ENCODE measurements around the gene POU4F2. TPM values are rescaled to one million over a fixed set of nuclear protein-coding genes. Genes with fewer than 3 reads are reported as not detected.
A peak's percentile ranks its signal among the peaks of the same experiment; 100 is the strongest.

The POU4F2 gene
- total RNA-seq = not detected
- not detected for total RNA-seq (2013)
- 0 reads per million in 29 experiments for total RNA-seq

- 4% methylated on average over 74 of the region's 74 CpGs for WGBS (ENCODE audit: insufficient coverage)
- Mint-ChIP-seq H3K36me3 (peaks cover 3% of the 10 kb centered on the region), H3K27me3 (peaks cover 72 to 78% of the 10 kb centered on the region in 2 donors), H3K4me1 (peaks cover 21 to 22% (median 21%) of the 10 kb centered on the region in 3 donors), H3K4me3 (peak within 1 kb of the TSS; percentile 34 to 69 (median 52)), H3K27ac (no peak within 1 kb of the TSS), H3K9me3 (peaks cover 0 to 5% (median 4%) of the 10 kb centered on the region in 3 donors)
- CTCF ChIA-PET = interaction anchor here in 1 of 2 donors (0.6 kb wide), 1 partner anchor 296 kb away, joined by 3 read pairs; no protein-coding TSS in a partner anchor
- peak in 1 of 4 experiments; percentile 36 for ATAC-seq (replicated peaks in 1 of 4)
- Histone ChIP-seq H3K36me3 (ENCODE audit: control insufficient read depth in 2 of 2, extremely low read depth in 1 of 2, insufficient read depth in 1 of 2, low read length in 1 of 2) (no peaks in the 10 kb centered on the region), H3K27me3 (replicated peaks in 1 of 2; ENCODE audit: control insufficient read depth in 2 of 2, extremely low read depth in 1 of 2, insufficient read depth in 2 of 2, low read length in 1 of 2) (peaks cover 22 to 51% of the 10 kb centered on the region in 2 experiments), H3K27ac (ENCODE audit: low read length) (no peak within 1 kb of the TSS), H3K4me3 (ENCODE audit: control insufficient read depth in 1 of 2, extremely low read depth in 1 of 2, low read length in 1 of 2) (peak within 1 kb of the TSS in 1 of 2 donors; percentile 5), H3K9me3 (no peaks in the 10 kb centered on the region), H3K4me1 (ENCODE audit: control insufficient read depth in 1 of 2, extremely low read depth in 1 of 2, insufficient read depth in 2 of 2, low read length in 2 of 2) (peaks cover 0 to 25% of the 10 kb centered on the region in 2 experiments)
- DNase-seq = peak in 1 of 35 experiments; percentile 2
- POLR2A ChIA-PET = no interaction called here
Observed at GRCh38 chr4:146638786-146639505, at the start of gene POU4F2. POU4F2 (plus strand) TSS chr4:146638893; CDS start chr4:146639141, 248 bp downstream.

- Mint-ChIP-seq H3K4me1 (no peaks in the 10 kb centered on the region), H3K36me3 (no peaks in the 10 kb centered on the region), H3K27me3 (peaks cover 6 to 13% of the 10 kb centered on the region in 2 donors), H3K27ac (no peak overlapping the region), H3K4me3 (no peak overlapping the region), H3K9me3 (peaks cover 4 to 14% (median 12%) of the 10 kb centered on the region in 3 donors)
- H3K4me1 ChIP-seq (ENCODE audit: control insufficient read depth in 1 of 2, extremely low read depth in 1 of 2, insufficient read depth in 2 of 2, low read length in 2 of 2) = no peaks in the 10 kb centered on the region
- H3K4me3 ChIP-seq (ENCODE audit: control insufficient read depth in 1 of 2, extremely low read depth in 1 of 2, low read length in 1 of 2) = no peak overlapping the region
- DNase-seq (no peak), ATAC-seq (replicated peaks in 1 of 4) (no peak)
- no peaks in the 10 kb centered on the region for H3K27me3 ChIP-seq (replicated peaks in 1 of 2; ENCODE audit: control insufficient read depth in 2 of 2, extremely low read depth in 1 of 2, insufficient read depth in 2 of 2, low read length in 1 of 2)
- H3K9me3 ChIP-seq = no peaks in the 10 kb centered on the region
- ChIA-PET POLR2A (no interaction called here), CTCF (no interaction called here)
- 58% methylated on average over 2 of the region's 3 CpGs for WGBS (ENCODE audit: insufficient coverage)
- no peaks in the 10 kb centered on the region for H3K36me3 ChIP-seq (ENCODE audit: control insufficient read depth in 2 of 2, extremely low read depth in 1 of 2, insufficient read depth in 1 of 2, low read length in 1 of 2)
- H3K27ac ChIP-seq (ENCODE audit: low read length) = no peak overlapping the region
Observed at GRCh38 chr4:146590801-146591200, 47.9 kb upstream of the POU4F2 start.

GRCh38 chr4:146592019-146592418 is 46.7 kb upstream of the POU4F2 start:
- no peak for ATAC-seq (replicated peaks in 1 of 4)
- no peak overlapping the region for H3K4me3 Mint-ChIP-seq

GRCh38 chr4:146632770-146633470 is 5.8 kb upstream of the POU4F2 start:
- Mint-ChIP-seq H3K4me1 (peaks cover 6 to 7% (median 6%) of the 10 kb centered on the region in 3 donors), H3K4me3 (no peak overlapping the region), H3K27me3 (peaks cover 76 to 79% of the 10 kb centered on the region in 2 donors), H3K9me3 (peaks cover 0 to 9% (median 4%) of the 10 kb centered on the region in 3 donors), H3K36me3 (peaks cover 3% of the 10 kb centered on the region), H3K27ac (no peak overlapping the region)
- Histone ChIP-seq H3K4me1 (ENCODE audit: control insufficient read depth in 1 of 2, extremely low read depth in 1 of 2, insufficient read depth in 2 of 2, low read length in 2 of 2) (peaks cover 0 to under 1% of the 10 kb centered on the region in 2 experiments), H3K9me3 (no peaks in the 10 kb centered on the region), H3K4me3 (ENCODE audit: control insufficient read depth in 1 of 2, extremely low read depth in 1 of 2, low read length in 1 of 2) (no peak overlapping the region), H3K27ac (ENCODE audit: low read length) (no peak overlapping the region), H3K27me3 (replicated peaks in 1 of 2; ENCODE audit: control insufficient read depth in 2 of 2, extremely low read depth in 1 of 2, insufficient read depth in 2 of 2, low read length in 1 of 2) (peaks cover 12 to 30% of the 10 kb centered on the region in 2 experiments), H3K36me3 (ENCODE audit: control insufficient read depth in 2 of 2, extremely low read depth in 1 of 2, insufficient read depth in 1 of 2, low read length in 1 of 2) (no peaks in the 10 kb centered on the region)
- ChIA-PET CTCF (no interaction called here), POLR2A (no interaction called here)
- DNase-seq (no peak), ATAC-seq (replicated peaks in 1 of 4) (no peak)
- 14% methylated on average over 22 of the region's 28 CpGs for WGBS (ENCODE audit: insufficient coverage)

More at GRCh38 chr4:146592019-146592418, 46.7 kb upstream of the POU4F2 start:
- H3K9me3 ChIP-seq = no peaks in the 10 kb centered on the region
- Mint-ChIP-seq H3K36me3 (no peaks in the 10 kb centered on the region), H3K27ac (no peak overlapping the region), H3K27me3 (peaks cover 6 to 10% of the 10 kb centered on the region in 2 donors), H3K9me3 (peaks cover 9 to 14% (median 12%) of the 10 kb centered on the region in 3 donors), H3K4me1 (no peaks in the 10 kb centered on the region)
- WGBS (ENCODE audit: insufficient coverage) = no CpG with 5 or more reads among the region's 2 CpGs
- H3K27ac ChIP-seq (ENCODE audit: low read length) = no peak overlapping the region
- H3K4me1 ChIP-seq (ENCODE audit: control insufficient read depth in 1 of 2, extremely low read depth in 1 of 2, insufficient read depth in 2 of 2, low read length in 2 of 2) = no peaks in the 10 kb centered on the region
- no peaks in the 10 kb centered on the region for H3K27me3 ChIP-seq (replicated peaks in 1 of 2; ENCODE audit: control insufficient read depth in 2 of 2, extremely low read depth in 1 of 2, insufficient read depth in 2 of 2, low read length in 1 of 2)
- H3K36me3 ChIP-seq (ENCODE audit: control insufficient read depth in 2 of 2, extremely low read depth in 1 of 2, insufficient read depth in 1 of 2, low read length in 1 of 2) = no peaks in the 10 kb centered on the region
- ChIA-PET POLR2A (no interaction called here), CTCF (no interaction called here)
- DNase-seq = no peak
- H3K4me3 ChIP-seq (ENCODE audit: control insufficient read depth in 1 of 2, extremely low read depth in 1 of 2, low read length in 1 of 2) = no peak overlapping the region

- no peak overlapping the region for H3K4me3 ChIP-seq (ENCODE audit: control insufficient read depth in 1 of 2, extremely low read depth in 1 of 2, low read length in 1 of 2)
- H3K9me3 ChIP-seq = no peaks in the 10 kb centered on the region
- no peak overlapping the region for H3K27ac ChIP-seq (ENCODE audit: low read length)
- Mint-ChIP-seq H3K9me3 (peaks cover 0 to 9% (median 4%) of the 10 kb centered on the region in 3 donors), H3K27me3 (peaks cover 78 to 79% of the 10 kb centered on the region in 2 donors), H3K4me3 (no peak overlapping the region), H3K4me1 (peaks cover 7 to 11% (median 10%) of the 10 kb centered on the region in 3 donors), H3K27ac (no peak overlapping the region), H3K36me3 (peaks cover 3% of the 10 kb centered on the region)
- ATAC-seq (replicated peaks in 1 of 4) (no peak), DNase-seq (no peak)
- peaks cover 12 to 35% of the 10 kb centered on the region in 2 experiments for H3K27me3 ChIP-seq (replicated peaks in 1 of 2; ENCODE audit: control insufficient read depth in 2 of 2, extremely low read depth in 1 of 2, insufficient read depth in 2 of 2, low read length in 1 of 2)
- 2% methylated on average over 5 of the region's 7 CpGs for WGBS (ENCODE audit: insufficient coverage)
- H3K4me1 ChIP-seq (ENCODE audit: control insufficient read depth in 1 of 2, extremely low read depth in 1 of 2, insufficient read depth in 2 of 2, low read length in 2 of 2) = peaks cover 0 to 6% of the 10 kb centered on the region in 2 experiments
- ChIA-PET POLR2A (no interaction called here), CTCF (no interaction called here)
- no peaks in the 10 kb centered on the region for H3K36me3 ChIP-seq (ENCODE audit: control insufficient read depth in 2 of 2, extremely low read depth in 1 of 2, insufficient read depth in 1 of 2, low read length in 1 of 2)
Observed at GRCh38 chr4:146633471-146633800, 5.3 kb upstream of the POU4F2 start.

GRCh38 chr4:146634825-146635224 is 3.9 kb upstream of the POU4F2 start:
- Mint-ChIP-seq H3K27ac (no peak overlapping the region), H3K36me3 (peaks cover 3% of the 10 kb centered on the region), H3K4me1 (peaks cover 14 to 18% (median 16%) of the 10 kb centered on the region in 3 donors), H3K27me3 (peaks cover 73 to 76% of the 10 kb centered on the region in 2 donors), H3K4me3 (no peak overlapping the region), H3K9me3 (peaks cover 0 to 4% (median 4%) of the 10 kb centered on the region in 3 donors)
- DNase-seq = no peak
- ATAC-seq (replicated peaks in 1 of 4) = no peak
- Histone ChIP-seq H3K27ac (ENCODE audit: low read length) (no peak overlapping the region), H3K4me3 (ENCODE audit: control insufficient read depth in 1 of 2, extremely low read depth in 1 of 2, low read length in 1 of 2) (no peak overlapping the region), H3K4me1 (ENCODE audit: control insufficient read depth in 1 of 2, extremely low read depth in 1 of 2, insufficient read depth in 2 of 2, low read length in 2 of 2) (peaks cover 0 to 17% of the 10 kb centered on the region in 2 experiments), H3K27me3 (replicated peaks in 1 of 2; ENCODE audit: control insufficient read depth in 2 of 2, extremely low read depth in 1 of 2, insufficient read depth in 2 of 2, low read length in 1 of 2) (peaks cover 12 to 49% of the 10 kb centered on the region in 2 experiments), H3K36me3 (ENCODE audit: control insufficient read depth in 2 of 2, extremely low read depth in 1 of 2, insufficient read depth in 1 of 2, low read length in 1 of 2) (no peaks in the 10 kb centered on the region), H3K9me3 (no peaks in the 10 kb centered on the region)
- 14% methylated on average over 2 of the region's 7 CpGs for WGBS (ENCODE audit: insufficient coverage)
- ChIA-PET CTCF (no interaction called here), POLR2A (no interaction called here)
